Ovary (tissue), 3 donors: Measurements from ENCODE around the gene NWD2.

Experiments used
- CTCF ChIP-seq, 3 donors: fragments of 450-650 bp in 2 of 3; fragments of 200-600 bp in 1 of 3; IDR thresholded peaks; one replicate each; pipeline versions ENCODE4 v1.5.1 to v1.8.0; 2016 to 2022; ENCODE audit warnings: antibody characterized with exemption in 3 of 3, mild to moderate bottlenecking in 1 of 3
- POLR2A ChIP-seq: fragments of 450-650 bp; IDR thresholded peaks from one replicate; pipeline ENCODE4 v1.6.1; 2017; ENCODE audit warnings: antibody characterized with exemption, mild to moderate bottlenecking, moderate library complexity
- donor health status: DM: no; HTN: no; CAD: no.

- TF ChIP-seq CTCF (IDR thresholded peaks at IDR 0.05) (no peak), POLR2A (no peak)
Measured at GRCh38 chr4:37475776-37476175, 231.2 kb downstream of the NWD2 start.
